Measurements from ENCODE around the gene TGFBR1.
A peak's percentile ranks its signal among the peaks of the same experiment; 100 is the strongest.

Gene TGFBR1

GRCh38 chr9:99108131-99108530 lies 3.2 kb downstream of the TGFBR1 start:
- no peak for DNase-seq

GRCh38 chr9:99109522-99109921 lies 4.6 kb downstream of the TGFBR1 start:
- DNase-seq: no peak

GRCh38 chr9:99112750-99113413 lies 8.0 kb downstream of the TGFBR1 start:
- DNase-seq: peak; percentile 63

GRCh38 chr9:99113414-99114048 lies 8.6 kb downstream of the TGFBR1 start:
- DNase-seq: no peak

GRCh38 chr9:99114049-99114440 lies 9.1 kb downstream of the TGFBR1 start:
- no peak for DNase-seq

GRCh38 chr9:99114846-99115500 lies 10.1 kb downstream of the TGFBR1 start:
- DNase-seq: no peak

- DNase-seq: no peak
These were observed 11.1 kb downstream of the TGFBR1 start for GRCh38 chr9:99116003-99116411.

GRCh38 chr9:99118782-99119466 lies 14.0 kb downstream of the TGFBR1 start:
- DNase-seq: peak; percentile 69

GRCh38 chr9:99119976-99120655 lies 15.2 kb downstream of the TGFBR1 start:
- no peak for DNase-seq

- DNase-seq: no peak
These were observed 16.7 kb downstream of the TGFBR1 start for GRCh38 chr9:99121604-99122003.

GRCh38 chr9:99124534-99125255 lies 19.8 kb downstream of the TGFBR1 start:
- no peak for DNase-seq

GRCh38 chr9:99125446-99125845 lies 20.5 kb downstream of the TGFBR1 start:
- DNase-seq: no peak

- no peak for DNase-seq
These were observed 21.4 kb downstream of the TGFBR1 start for GRCh38 chr9:99126312-99126711.

- no peak for DNase-seq
These were observed 22.6 kb downstream of the TGFBR1 start for GRCh38 chr9:99127356-99128132.

GRCh38 chr9:99128133-99128406 lies 23.2 kb downstream of the TGFBR1 start:
- DNase-seq: no peak

- no peak for DNase-seq
These were observed 24.2 kb downstream of the TGFBR1 start for GRCh38 chr9:99129091-99129490.

GRCh38 chr9:99130069-99130468 lies 25.2 kb downstream of the TGFBR1 start:
- peak; percentile 6 for DNase-seq

- DNase-seq: no peak
These were observed 28.2 kb downstream of the TGFBR1 start for GRCh38 chr9:99133145-99133544.

- DNase-seq: peak; percentile 23
These were observed 30.0 kb downstream of the TGFBR1 start for GRCh38 chr9:99134893-99135341.

GRCh38 chr9:99135456-99135855 lies 30.5 kb downstream of the TGFBR1 start:
- peak; percentile 32 for DNase-seq

- DNase-seq: no peak
These were observed 32.3 kb downstream of the TGFBR1 start for GRCh38 chr9:99137225-99137624.

- DNase-seq: no peak
These were observed 33.0 kb downstream of the TGFBR1 start for GRCh38 chr9:99137891-99138290.

Data from CD4-positive, alpha-beta T cell treated with Interleukin-17A for 4 hours (primary cell).